ENCODE results near the gene FRMPD1. TPM values are rescaled to one million over a fixed set of nuclear protein-coding genes. Genes with fewer than 3 reads are reported as not detected.

FRMPD1 gene
- total and polyA plus RNA-seq, 3 experiments from 2014 or later: not detected

GRCh38 chr9:37656936-37657335 lies 6.2 kb downstream of the FRMPD1 start:
- H3K27me3 Mint-ChIP-seq: peaks cover 31 to 62% of the 10 kb centered on the region in 2 donors
- H3K36me3 Mint-ChIP-seq: peaks cover 0 to 4% (median 0%) of the 10 kb centered on the region in 3 donors
- ChIA-PET POLR2A (no interaction called here), CTCF (no interaction called here)
- DNase-seq: no peak
- H3K9me3 Mint-ChIP-seq: peaks cover 0 to 2% (median 0%) of the 10 kb centered on the region in 5 donors
- no peak overlapping the region for H3K27ac Mint-ChIP-seq
- Histone ChIP-seq H3K9me3 (ENCODE audit: low read length) (no peaks in the 10 kb centered on the region), H3K36me3 (ENCODE audit: insufficient read depth, low read length) (no peaks in the 10 kb centered on the region), H3K4me1 (ENCODE audit: insufficient read depth, low read length) (no peaks in the 10 kb centered on the region), H3K27ac (ENCODE audit: low read depth, low read length) (no peak overlapping the region), H3K4me3 (ENCODE audit: low read length) (no peak overlapping the region), H3K27me3 (ENCODE audit: insufficient read depth, low read length, poor library complexity, severe bottlenecking) (peaks cover 8% of the 10 kb centered on the region)
- peaks cover 0 to 1% (median 0%) of the 10 kb centered on the region in 3 donors for H3K4me1 Mint-ChIP-seq
- no peak overlapping the region for H3K4me3 Mint-ChIP-seq

GRCh38 chr9:37660691-37661090 lies 9.9 kb downstream of the FRMPD1 start:
- H3K4me1 ChIP-seq (ENCODE audit: insufficient read depth, low read length): no peaks in the 10 kb centered on the region
- H3K4me3 ChIP-seq (ENCODE audit: low read length): no peak overlapping the region
- Mint-ChIP-seq H3K27me3 (peaks cover 19 to 41% of the 10 kb centered on the region in 2 donors), H3K4me1 (no peaks in the 10 kb centered on the region), H3K36me3 (peaks cover 0 to 2% (median 0%) of the 10 kb centered on the region in 3 donors), H3K27ac (no peak overlapping the region), H3K4me3 (no peak overlapping the region), H3K9me3 (no peaks in the 10 kb centered on the region)
- H3K9me3 ChIP-seq (ENCODE audit: low read length): no peaks in the 10 kb centered on the region
- H3K27me3 ChIP-seq (ENCODE audit: insufficient read depth, low read length, poor library complexity, severe bottlenecking): peaks cover 3% of the 10 kb centered on the region
- no peaks in the 10 kb centered on the region for H3K36me3 ChIP-seq (ENCODE audit: insufficient read depth, low read length)
- DNase-seq: no peak
- CTCF ChIA-PET: no interaction called here
- no peak overlapping the region for H3K27ac ChIP-seq (ENCODE audit: low read depth, low read length)
- POLR2A ChIA-PET: no interaction called here

- Mint-ChIP-seq H3K9me3 (no peaks in the 10 kb centered on the region), H3K4me3 (no peak overlapping the region), H3K27me3 (peaks cover 20 to 41% of the 10 kb centered on the region in 2 donors), H3K27ac (no peak overlapping the region), H3K4me1 (no peaks in the 10 kb centered on the region), H3K36me3 (no peaks in the 10 kb centered on the region)
- Histone ChIP-seq H3K36me3 (ENCODE audit: insufficient read depth, low read length) (no peaks in the 10 kb centered on the region), H3K27me3 (ENCODE audit: insufficient read depth, low read length, poor library complexity, severe bottlenecking) (no peaks in the 10 kb centered on the region), H3K4me3 (ENCODE audit: low read length) (no peak overlapping the region), H3K4me1 (ENCODE audit: insufficient read depth, low read length) (no peaks in the 10 kb centered on the region), H3K9me3 (ENCODE audit: low read length) (no peaks in the 10 kb centered on the region), H3K27ac (ENCODE audit: low read depth, low read length) (no peak overlapping the region)
- no peak for DNase-seq
- POLR2A ChIA-PET: no interaction called here
- CTCF ChIA-PET: no interaction called here
Observed at GRCh38 chr9:37663926-37664325, 13.2 kb downstream of the FRMPD1 start.

DNA sequence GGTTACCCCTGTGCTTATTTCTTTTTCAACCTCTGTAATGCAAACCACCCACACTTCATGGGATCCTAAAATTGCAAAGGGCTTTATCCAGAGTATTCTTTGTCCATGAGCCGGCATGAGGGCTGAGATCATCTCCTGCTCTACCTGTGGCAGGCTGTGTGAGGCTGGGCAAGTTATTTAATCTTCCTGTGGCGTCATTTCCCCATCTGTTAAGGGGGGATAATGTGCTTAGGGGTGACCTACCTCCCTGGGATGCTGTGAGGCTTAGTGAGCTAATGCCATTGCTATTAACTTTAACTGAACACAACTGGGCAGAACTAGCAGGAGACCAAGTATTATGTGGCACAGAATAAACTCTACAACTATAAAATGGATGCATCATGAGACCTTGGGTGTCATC lies 17.0 kb downstream of the FRMPD1 start:
- H3K27me3 ChIP-seq (ENCODE audit: insufficient read depth, low read length, poor library complexity, severe bottlenecking): no peaks in the 10 kb centered on the region
- POLR2A ChIA-PET: no interaction called here
- H3K9me3 Mint-ChIP-seq: no peaks in the 10 kb centered on the region
- H3K27ac ChIP-seq (ENCODE audit: low read depth, low read length): no peak overlapping the region
- H3K4me1 ChIP-seq (ENCODE audit: insufficient read depth, low read length): no peaks in the 10 kb centered on the region
- no peak overlapping the region for H3K27ac Mint-ChIP-seq
- H3K4me3 Mint-ChIP-seq: no peak overlapping the region
- H3K4me1 Mint-ChIP-seq: no peaks in the 10 kb centered on the region
- CTCF ChIA-PET: no interaction called here
- no peak overlapping the region for H3K4me3 ChIP-seq (ENCODE audit: low read length)
- H3K36me3 Mint-ChIP-seq: no peaks in the 10 kb centered on the region
- no peaks in the 10 kb centered on the region for H3K9me3 ChIP-seq (ENCODE audit: low read length)
- DNase-seq: no peak
- H3K36me3 ChIP-seq (ENCODE audit: insufficient read depth, low read length): no peaks in the 10 kb centered on the region
- H3K27me3 Mint-ChIP-seq: peaks cover 35 to 62% of the 10 kb centered on the region in 2 donors

DNA sequence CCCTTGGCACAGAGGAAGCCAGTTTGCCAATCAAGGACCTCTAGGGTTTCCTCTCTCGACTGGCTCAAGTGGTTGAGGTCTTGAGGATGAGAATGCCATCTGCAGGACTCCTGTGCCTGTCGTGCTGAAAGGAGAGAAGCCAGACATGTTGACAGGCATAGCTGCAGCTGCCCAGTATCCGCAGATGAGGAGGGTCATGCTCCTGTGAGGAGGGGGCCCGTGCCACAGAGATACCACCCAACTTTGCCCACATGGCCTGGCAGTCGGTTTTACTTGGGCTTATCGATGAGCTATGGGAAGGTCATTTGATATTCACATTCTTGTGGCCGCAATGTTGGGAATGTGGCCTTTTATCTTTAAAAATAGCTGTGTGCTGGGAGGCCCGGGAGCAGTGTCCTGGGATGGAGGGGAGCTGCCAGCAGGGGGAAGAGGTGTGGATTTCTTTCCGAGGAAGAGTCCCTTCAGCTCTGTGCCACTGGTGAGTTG lies 17.4 kb downstream of the FRMPD1 start:
- no peaks in the 10 kb centered on the region for H3K9me3 Mint-ChIP-seq
- H3K27me3 ChIP-seq (ENCODE audit: insufficient read depth, low read length, poor library complexity, severe bottlenecking): no peaks in the 10 kb centered on the region
- ChIA-PET CTCF (no interaction called here), POLR2A (no interaction called here)
- H3K27ac ChIP-seq (ENCODE audit: low read depth, low read length): no peak overlapping the region
- no peaks in the 10 kb centered on the region for H3K9me3 ChIP-seq (ENCODE audit: low read length)
- no peak overlapping the region for H3K4me3 Mint-ChIP-seq
- peaks cover 35 to 62% of the 10 kb centered on the region in 2 donors for H3K27me3 Mint-ChIP-seq
- H3K4me1 Mint-ChIP-seq: no peaks in the 10 kb centered on the region
- no peak for DNase-seq
- H3K27ac Mint-ChIP-seq: no peak overlapping the region
- no peak overlapping the region for H3K4me3 ChIP-seq (ENCODE audit: low read length)
- no peaks in the 10 kb centered on the region for H3K4me1 ChIP-seq (ENCODE audit: insufficient read depth, low read length)
- no peaks in the 10 kb centered on the region for H3K36me3 Mint-ChIP-seq
- no peaks in the 10 kb centered on the region for H3K36me3 ChIP-seq (ENCODE audit: insufficient read depth, low read length)

DNA sequence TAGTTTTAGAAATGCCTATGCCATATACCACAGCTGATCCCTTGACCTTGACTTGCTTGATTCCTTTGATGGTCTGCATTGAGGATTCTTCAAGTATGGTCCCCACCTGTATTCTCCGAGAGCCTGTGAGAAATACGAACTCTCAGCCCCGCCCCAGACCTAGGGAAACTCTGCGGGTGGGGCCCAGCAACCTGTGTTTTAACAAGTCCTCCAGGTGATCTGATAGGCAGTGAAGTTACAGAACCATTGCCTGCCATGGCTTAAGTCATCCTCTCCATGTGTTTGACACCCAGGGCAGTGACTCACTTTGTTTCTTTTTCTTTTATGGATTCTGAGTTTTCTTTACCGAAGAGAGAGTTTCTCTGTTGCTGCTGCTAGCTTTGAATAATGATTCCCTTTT lies 18.5 kb downstream of the FRMPD1 start:
- Histone ChIP-seq H3K4me3 (ENCODE audit: low read length) (no peak overlapping the region), H3K9me3 (ENCODE audit: low read length) (no peaks in the 10 kb centered on the region), H3K27me3 (ENCODE audit: insufficient read depth, low read length, poor library complexity, severe bottlenecking) (no peaks in the 10 kb centered on the region), H3K36me3 (ENCODE audit: insufficient read depth, low read length) (no peaks in the 10 kb centered on the region), H3K4me1 (ENCODE audit: insufficient read depth, low read length) (no peaks in the 10 kb centered on the region), H3K27ac (ENCODE audit: low read depth, low read length) (no peak overlapping the region)
- ChIA-PET POLR2A (no interaction called here), CTCF (no interaction called here)
- Mint-ChIP-seq H3K4me1 (no peaks in the 10 kb centered on the region), H3K36me3 (no peaks in the 10 kb centered on the region), H3K9me3 (no peaks in the 10 kb centered on the region), H3K4me3 (no peak overlapping the region), H3K27me3 (peaks cover 38 to 61% of the 10 kb centered on the region in 2 donors), H3K27ac (no peak overlapping the region)
- DNase-seq: no peak

GRCh38 chr9:37675661-37676060 lies 24.9 kb downstream of the FRMPD1 start:
- ChIA-PET POLR2A (no interaction called here), CTCF (no interaction called here)
- Histone ChIP-seq H3K36me3 (ENCODE audit: insufficient read depth, low read length) (no peaks in the 10 kb centered on the region), H3K27me3 (ENCODE audit: insufficient read depth, low read length, poor library complexity, severe bottlenecking) (peaks cover 4% of the 10 kb centered on the region), H3K9me3 (ENCODE audit: low read length) (no peaks in the 10 kb centered on the region), H3K4me3 (ENCODE audit: low read length) (no peak overlapping the region), H3K4me1 (ENCODE audit: insufficient read depth, low read length) (no peaks in the 10 kb centered on the region), H3K27ac (ENCODE audit: low read depth, low read length) (no peak overlapping the region)
- no peaks in the 10 kb centered on the region for H3K36me3 Mint-ChIP-seq
- DNase-seq: no peak
- H3K4me1 Mint-ChIP-seq: no peaks in the 10 kb centered on the region
- peaks cover 19 to 41% of the 10 kb centered on the region in 2 donors for H3K27me3 Mint-ChIP-seq
- no peak overlapping the region for H3K4me3 Mint-ChIP-seq
- H3K27ac Mint-ChIP-seq: no peak overlapping the region
- H3K9me3 Mint-ChIP-seq: no peaks in the 10 kb centered on the region

DNA sequence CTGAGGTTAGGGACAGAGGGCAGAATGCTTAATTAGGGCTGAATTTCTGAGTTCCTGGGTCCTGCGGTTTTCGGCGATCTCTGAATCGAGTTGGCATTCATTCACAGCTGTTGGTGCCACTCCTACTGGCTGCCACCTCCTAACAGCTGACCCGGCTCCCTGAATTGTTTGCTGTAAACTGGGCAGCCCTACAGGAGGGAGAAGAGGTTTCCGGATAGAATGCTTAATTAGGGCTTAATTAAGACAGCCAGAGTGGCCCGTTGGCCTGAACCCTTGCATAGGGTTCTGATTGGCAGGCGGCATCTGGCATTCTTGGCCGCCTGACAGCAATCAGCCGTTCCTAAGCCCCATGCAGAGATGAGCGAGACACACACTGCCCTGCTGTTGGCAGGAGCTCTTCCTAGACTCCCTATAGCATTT lies 25.7 kb downstream of the FRMPD1 start:
- no peaks in the 10 kb centered on the region for H3K9me3 Mint-ChIP-seq
- no peaks in the 10 kb centered on the region for H3K36me3 ChIP-seq (ENCODE audit: insufficient read depth, low read length)
- no peaks in the 10 kb centered on the region for H3K36me3 Mint-ChIP-seq
- POLR2A ChIA-PET: no interaction called here
- no peaks in the 10 kb centered on the region for H3K9me3 ChIP-seq (ENCODE audit: low read length)
- no peak overlapping the region for H3K4me3 Mint-ChIP-seq
- H3K27me3 ChIP-seq (ENCODE audit: insufficient read depth, low read length, poor library complexity, severe bottlenecking): peaks cover 4% of the 10 kb centered on the region
- H3K27ac Mint-ChIP-seq: no peak overlapping the region
- H3K27ac ChIP-seq (ENCODE audit: low read depth, low read length): no peak overlapping the region
- H3K4me1 ChIP-seq (ENCODE audit: insufficient read depth, low read length): no peaks in the 10 kb centered on the region
- no peaks in the 10 kb centered on the region for H3K4me1 Mint-ChIP-seq
- no peak for DNase-seq
- no peak overlapping the region for H3K4me3 ChIP-seq (ENCODE audit: low read length)
- peaks cover 22 to 40% of the 10 kb centered on the region in 2 donors for H3K27me3 Mint-ChIP-seq
- CTCF ChIA-PET: no interaction called here

DNA sequence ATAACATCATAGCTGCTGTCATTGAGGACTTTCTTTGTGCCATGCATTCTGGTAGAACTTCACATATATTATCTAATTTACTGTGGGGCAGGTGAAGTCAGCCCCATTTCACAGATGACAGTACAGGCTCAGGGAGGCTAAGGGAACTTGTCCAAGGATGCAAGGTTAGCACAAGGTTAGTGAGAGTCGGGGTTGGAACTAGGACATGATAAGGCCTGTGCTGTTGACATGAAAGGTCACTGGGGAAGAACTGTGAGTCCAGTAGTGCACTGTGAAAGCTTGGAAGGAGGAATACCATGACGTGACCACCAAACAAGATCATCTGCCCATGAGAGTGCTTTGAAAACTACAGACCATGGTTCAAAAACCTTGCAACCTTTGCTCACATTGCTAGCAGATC lies 26.7 kb downstream of the FRMPD1 start:
- Mint-ChIP-seq H3K36me3 (no peaks in the 10 kb centered on the region), H3K27ac (no peak overlapping the region), H3K4me3 (no peak overlapping the region), H3K4me1 (no peaks in the 10 kb centered on the region), H3K27me3 (peaks cover 17 to 43% of the 10 kb centered on the region in 2 donors), H3K9me3 (no peaks in the 10 kb centered on the region)
- CTCF ChIA-PET: no interaction called here
- POLR2A ChIA-PET: no interaction called here
- Histone ChIP-seq H3K36me3 (ENCODE audit: insufficient read depth, low read length) (no peaks in the 10 kb centered on the region), H3K27ac (ENCODE audit: low read depth, low read length) (no peak overlapping the region), H3K9me3 (ENCODE audit: low read length) (no peaks in the 10 kb centered on the region), H3K27me3 (ENCODE audit: insufficient read depth, low read length, poor library complexity, severe bottlenecking) (peaks cover 4% of the 10 kb centered on the region), H3K4me1 (ENCODE audit: insufficient read depth, low read length) (no peaks in the 10 kb centered on the region), H3K4me3 (ENCODE audit: low read length) (no peak overlapping the region)
- DNase-seq: no peak

Data from CD8-positive, alpha-beta memory T cell (primary cell).